GM19467 (cell line): ENCODE measurements around the gene CEMP1.

Experiments
- ATAC-seq: cut with Tn5 transposase; IDR thresholded peaks from one replicate; pipeline ENCODE4 v1.9.1; 2021; ENCODE audit warnings: mild to moderate bottlenecking, moderate library complexity; ENCODE audit not compliant: unreplicated experiment

The CEMP1 gene

DNA sequence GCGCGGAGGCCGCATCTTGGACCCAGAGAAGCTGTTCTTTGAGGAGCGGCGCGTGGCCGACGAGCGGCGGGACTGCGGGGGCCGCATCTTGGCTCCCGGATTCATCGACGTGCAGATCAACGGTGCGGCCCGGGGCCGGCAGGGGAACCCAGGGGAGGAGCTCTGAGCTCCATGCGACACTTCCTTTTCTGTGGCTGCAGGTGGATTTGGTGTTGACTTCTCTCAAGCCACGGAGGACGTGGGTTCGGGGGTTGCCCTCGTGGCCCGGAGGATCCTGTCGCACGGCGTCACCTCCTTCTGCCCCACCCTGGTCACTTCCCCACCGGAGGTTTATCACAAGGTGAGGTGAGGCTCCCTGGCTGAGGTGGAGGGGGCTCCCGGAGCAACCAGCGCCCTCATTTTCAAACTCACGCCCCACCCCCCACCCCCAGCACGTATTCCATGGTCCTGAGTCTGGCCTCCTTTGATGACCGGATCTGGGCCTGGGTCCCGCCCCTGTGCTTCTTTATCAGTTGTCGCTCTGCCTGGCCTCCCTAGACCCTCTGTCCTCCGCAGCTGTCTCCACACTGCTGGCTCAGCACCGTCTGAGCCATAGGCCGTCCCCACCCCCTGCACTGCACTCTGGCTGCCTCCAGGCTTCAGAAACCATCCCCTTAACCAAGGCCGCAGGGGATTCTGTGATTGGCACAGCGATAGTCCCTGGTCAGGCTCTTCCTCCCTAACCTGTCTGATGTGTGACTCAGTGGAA lies 10.2 kb downstream of the CEMP1 start:
- ATAC-seq: no peak

DNA sequence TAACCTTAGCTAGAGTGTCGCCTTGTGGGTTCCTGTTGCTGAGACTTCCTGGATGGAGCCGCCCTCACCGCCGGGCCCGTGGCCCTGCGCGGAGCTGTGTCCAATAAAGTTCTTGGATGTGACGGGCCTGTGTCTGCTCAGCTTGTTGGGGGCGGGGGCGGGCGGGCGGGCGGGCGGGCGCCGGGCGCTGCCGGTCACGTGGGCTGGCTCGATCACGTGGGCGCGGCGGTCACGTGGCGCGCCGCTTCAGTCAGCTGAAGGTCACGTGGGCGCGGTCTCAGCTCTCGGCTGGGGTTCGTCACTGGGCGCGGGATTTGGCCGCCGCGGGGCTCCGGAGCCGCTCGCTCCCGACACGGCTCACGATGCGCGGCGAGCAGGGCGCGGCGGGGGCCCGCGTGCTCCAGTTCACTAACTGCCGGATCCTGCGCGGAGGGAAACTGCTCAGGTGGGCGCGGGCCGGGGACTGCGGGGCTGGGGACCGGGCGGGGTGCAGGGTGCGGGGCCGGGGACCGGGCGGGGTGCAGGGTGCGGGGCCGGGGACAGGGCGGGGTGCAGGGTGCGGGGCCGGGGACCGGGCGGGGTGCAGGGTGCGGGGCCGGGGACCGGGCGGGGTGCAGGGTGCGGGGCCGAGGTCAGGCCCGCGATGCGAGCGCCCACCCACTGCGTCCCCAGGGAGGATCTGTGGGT lies 11.0 kb downstream of the CEMP1 start, which contains the start of gene AMDHD2:
AMDHD2 (plus strand) TSS at position 275 of the 687 bp plus-strand sequence; CDS start at position 363, 88 bp downstream.
- ATAC-seq: no peak

DNA sequence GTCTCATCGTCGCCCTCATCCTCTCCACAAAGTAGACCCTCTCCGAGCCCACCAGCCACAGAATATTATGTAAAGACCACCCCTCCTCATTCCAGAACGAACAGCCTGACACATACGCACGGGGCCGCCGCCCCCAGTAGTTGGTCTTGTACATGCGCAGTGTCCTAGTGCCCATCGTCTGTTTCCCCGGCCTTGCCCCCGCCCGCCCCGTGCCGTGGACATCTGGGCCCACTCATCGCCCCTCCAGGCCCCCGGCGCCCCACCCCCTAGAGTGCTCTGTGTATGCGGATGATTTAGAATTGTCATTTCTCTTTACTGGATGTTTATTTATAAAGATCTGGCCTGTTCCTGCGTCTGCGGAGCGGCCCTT lies 11.5 kb downstream of the CEMP1 start:
- no peak for ATAC-seq

DNA sequence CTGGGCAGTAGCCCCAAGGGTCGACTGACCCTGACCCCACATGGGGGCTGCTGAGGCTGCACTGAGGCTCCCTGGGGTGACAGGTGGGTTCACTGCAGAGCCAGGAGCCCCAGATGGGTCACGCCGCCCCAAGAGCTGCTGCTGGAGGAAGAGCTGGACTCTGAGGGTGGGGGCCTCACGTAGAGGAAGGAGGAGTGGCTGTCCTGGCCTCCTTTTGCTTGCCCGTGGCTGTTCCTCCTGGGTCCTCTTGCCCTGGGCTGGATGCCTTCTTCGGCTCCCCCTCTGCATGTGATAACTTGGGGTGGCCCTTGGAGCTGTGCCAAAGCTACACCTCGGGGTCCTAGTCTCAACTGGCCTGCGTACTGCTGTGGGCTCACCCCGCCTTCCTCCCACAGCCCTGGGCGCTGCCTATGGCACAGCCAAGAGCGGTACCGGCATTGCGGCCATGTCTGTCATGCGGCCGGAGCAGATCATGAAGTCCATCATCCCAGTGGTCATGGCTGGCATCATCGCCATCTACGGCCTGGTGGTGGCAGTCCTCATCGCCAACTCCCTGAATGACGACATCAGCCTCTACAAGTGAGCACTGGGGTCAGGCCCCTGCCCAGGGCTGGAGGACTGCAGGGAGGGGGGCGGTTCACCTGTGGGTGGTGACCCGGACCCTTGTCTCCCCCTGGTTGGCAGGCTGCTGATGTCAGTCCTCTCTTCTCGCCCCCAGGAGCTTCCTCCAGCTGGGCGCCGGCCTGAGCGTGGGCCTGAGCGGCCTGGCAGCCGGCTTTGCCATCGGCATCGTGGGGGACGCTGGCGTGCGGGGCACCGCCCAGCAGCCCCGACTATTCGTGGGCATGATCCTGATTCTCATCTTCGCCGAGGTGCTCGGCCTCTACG lies 12.1 kb downstream of the CEMP1 start:
- ATAC-seq: no peak

DNA sequence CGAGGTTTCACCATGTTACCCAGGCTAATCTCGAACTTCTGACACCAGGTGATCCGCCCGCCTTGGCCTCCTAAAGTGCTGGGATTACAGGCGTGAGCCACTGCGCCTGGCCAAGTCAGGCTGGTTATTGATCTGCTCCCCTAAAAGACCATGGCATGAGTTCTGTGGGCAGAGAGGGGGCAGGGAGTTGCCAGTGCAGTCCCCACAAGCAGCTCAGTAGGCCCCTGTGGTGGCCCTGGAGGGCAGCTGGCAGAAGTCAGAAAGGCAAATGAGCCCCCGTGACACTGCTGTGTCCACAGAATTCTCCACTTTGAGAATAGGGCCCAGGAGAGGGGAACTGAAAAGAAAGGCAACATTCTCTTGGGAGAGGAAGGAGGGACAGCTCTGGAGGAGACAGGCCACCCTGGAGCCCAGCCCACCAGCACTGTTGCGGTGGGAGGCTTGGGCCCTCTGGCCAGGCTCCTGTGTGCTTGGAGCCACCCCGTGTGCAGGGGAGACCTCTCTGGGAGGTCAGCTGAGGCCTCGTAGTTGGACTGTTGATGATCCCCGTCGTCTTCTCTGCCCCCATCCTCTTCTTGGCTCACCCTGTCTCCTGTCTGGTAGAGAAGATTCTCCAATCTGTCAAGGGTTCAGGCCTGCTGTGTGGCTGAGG lies 13.1 kb downstream of the CEMP1 start:
- ATAC-seq: no peak

DNA sequence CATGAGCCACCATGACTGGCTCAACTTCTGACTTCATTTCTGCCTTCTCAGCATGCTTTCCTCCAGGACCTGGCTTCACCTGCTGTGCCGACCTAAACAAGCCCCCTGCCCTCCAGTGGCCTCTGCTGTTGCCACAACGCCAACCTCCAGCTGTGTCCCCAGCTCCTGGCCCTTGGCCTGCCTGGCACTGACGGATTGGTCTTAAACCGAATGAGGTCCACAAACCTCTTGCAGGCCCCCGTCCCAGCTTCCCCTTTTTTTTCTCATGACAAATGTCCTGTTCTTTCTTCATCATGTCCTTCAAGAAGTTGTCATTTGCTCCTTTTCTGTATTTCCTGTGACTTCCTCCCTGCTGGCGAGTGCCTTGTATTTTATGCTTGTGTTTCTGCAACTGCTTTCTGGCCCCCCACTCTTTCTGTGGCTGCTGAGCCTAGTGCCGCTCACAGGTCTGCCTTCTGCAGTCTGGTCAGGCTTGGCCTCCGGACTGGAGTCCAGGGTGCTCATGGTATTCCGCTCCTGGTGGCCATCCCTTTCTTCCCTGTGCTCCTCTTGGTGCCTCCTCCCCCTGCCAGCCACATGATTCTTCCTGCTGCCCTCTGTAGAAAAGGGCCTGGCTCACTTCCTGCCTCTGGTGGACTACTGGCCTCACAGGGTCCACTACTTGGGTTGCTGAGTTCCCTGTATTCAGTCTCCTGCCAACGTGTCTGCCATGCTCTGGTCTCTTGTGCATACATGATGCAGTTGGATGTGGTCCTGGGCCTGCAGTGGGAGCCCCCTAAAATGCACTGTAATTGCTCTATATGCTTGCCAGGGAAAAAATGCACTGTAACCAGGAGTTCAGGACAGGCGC lies 14.6 kb downstream of the CEMP1 start:
- no peak for ATAC-seq

DNA sequence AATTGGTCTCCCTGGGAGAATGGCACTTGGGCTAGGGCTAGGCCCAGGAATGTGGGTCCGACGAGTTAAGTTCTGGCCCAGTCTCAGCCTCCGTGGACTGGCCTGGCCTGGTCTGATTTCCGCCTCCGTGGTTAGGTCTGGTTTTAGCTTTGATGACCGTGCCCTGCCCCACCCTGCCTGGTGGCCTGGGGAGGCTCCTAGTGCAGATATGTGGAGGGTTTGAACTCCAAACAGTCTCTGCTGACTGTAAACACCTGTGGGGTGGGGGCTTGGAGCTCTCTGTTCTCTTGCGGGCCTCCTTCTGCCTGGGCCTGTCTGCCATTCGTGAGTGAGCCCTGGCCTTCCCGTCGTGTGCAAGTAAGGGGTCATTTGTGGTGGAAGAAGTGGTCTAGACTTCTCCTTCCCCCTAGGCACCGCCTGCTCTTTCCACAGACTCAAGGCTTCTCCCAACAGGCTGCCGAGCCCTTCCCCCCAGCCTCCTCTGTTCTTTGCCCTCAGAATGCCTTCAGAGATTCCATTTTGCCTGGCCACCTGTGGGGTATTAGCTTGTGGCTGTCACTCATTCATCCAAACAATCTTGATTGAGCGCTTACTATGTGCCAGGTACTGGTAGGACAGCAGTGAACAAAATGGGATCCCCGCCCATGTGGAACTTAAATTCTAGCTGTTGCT lies 15.9 kb downstream of the CEMP1 start:
- ATAC-seq: no peak

DNA sequence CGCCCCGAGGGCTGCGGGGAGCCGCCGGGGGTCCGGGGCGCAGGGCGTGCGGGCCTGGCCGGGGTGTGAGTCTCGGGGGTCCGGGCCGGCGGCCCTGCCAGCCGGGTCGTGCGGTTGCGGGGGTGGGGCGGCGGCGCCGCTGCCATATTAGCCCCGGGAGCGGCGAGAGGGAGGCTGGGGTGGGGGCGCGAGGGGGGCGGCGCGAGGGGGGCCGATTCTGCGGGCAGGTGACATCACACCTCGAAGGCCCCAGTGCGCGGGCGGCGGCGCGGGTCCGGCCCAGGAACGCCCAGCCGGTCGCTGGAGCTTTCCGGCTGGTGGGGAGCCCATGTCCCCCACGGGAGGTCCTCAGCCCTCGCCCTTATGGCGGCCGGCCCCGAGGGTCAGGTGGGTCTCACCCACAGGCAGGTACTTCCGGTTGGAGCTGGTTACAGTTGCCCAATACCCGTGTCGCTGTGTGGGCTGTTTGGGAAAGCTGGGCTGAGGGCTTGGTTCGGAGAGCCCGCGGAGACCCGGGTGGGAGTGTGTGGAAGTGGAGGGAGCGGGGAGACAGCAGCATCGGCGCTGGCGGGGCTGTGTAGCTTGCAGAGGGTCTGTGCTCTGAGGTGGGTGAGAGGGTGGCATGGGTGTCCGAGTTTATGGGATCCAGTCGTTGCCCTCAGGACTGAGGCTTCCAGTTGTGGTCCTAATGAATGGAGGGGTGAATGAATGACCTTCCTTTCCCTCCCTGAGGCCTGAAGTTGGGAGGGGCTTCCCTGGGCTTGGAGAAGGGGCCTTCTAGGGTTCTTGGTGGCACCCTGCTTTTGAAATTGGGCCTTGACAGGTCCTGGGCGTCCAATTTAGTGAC lies 16.7 kb downstream of the CEMP1 start:
- no peak for ATAC-seq

DNA sequence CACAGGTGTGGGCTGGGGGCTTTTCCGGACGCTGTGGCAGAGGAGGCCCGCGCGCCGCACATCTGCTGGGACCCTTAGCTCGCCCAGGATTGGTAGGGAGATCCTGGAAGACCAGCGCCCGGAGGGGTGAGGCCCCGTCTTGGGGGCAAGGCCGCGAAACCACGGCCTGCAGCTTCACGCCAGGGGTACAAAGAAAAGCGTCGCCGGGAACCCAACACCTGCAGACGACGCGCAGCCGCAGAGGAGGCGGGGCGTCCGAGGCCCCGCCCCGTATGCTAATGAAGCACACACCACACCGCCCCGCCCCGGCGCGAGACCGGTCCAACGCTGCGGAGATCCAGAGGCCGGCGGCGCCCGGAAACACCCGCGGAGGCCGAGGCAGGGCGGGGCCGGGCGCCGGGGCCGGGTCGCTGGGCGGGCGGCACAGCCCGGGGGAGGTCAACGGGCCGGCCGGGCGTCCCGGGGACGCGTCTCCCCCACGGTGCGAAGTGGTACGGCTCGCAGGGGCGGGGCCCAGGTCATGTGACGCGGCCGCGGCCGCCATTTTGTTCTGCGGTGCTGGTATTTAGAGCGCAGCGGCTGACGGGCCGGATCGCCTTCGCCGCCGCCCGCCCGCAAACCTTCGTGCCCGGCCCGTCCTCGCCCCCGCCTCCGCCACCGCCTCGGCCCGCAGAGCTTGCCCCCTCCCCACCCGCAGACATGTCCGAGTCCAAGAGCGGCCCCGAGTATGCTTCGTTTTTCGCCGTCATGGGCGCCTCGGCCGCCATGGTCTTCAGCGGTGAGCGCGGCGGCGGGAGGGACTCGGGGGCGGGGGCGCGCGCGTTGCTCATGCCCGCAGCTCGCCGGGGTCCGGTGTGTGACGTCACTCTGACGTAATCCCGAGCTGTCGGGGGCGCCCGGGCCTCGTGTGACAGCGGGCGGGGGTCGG lies 17.5 kb downstream of the CEMP1 start, which contains the start of gene ATP6V0C:
ATP6V0C (plus strand) TSS at position 548 of the 928 bp plus-strand sequence; CDS start at position 700, 152 bp downstream.
- peak; percentile 60 for ATAC-seq

DNA sequence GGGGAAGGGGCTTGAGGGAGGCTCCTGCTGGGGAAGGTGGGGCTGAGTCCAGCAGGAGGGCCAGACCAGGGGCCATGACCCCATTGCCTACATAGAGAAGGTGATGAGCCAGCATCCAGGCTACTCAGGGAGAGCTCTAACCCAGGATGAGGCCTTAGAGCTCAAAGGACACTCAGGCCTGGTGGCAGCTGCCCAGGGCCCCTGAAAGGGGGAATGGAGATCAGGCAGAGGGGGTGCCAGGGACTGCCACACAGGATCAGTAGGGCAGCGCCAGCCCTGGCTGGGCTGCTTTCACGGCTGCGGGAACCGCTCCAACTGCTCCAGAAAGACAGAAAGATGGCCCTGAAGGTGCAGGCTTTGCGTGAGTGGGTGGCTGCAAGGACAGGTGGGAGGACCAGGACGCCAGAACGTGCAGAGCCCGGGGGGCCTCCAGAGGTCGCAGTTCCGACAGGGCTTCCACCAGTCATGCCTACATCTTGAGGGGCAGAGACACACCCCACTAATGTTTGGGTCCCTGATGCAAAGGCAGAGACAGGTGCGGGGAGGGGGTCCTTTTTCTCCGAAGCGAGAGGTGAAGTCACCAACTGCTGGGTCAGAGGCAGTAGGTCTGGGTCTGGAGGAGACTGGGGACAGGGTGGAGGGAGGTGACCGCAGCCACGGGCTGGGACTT lies 18.3 kb downstream of the CEMP1 start:
- ATAC-seq: no peak

DNA sequence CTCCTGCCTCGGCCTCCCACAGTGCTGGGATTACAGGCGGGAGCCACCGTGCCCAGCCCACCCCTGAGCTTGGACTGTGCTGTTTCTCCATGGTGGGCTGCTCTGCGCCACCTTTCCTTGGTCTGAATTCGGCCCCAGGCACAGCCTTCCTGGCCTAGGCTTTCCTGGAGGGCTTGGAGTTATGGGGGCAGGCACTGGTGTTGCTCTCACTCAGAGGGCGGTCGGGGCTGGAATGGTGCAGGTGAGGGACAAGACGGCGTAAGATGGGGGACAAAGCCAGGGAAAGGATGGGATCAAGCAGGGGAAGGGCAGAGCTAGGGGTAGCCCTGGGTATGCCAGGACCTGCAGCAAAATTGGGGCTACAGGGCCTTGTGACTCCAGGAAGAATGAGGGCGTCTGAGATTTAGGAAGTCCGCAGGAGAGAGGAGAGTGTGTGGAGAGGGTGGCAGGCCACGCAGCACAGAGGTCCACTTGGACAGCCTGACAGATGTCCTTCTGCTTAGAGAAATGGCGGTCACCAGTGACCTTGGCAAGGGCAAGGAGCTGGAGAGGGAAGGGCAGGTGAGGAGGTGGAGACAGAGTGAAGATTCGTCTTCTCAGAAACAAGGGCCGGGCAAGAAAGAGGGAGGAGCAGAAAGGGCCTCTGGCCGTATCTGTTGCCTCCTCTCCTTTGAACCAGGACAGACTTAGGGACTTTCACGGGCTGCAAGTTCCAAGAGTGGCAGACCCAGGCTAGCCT lies 19.0 kb downstream of the CEMP1 start:
- ATAC-seq: no peak

DNA sequence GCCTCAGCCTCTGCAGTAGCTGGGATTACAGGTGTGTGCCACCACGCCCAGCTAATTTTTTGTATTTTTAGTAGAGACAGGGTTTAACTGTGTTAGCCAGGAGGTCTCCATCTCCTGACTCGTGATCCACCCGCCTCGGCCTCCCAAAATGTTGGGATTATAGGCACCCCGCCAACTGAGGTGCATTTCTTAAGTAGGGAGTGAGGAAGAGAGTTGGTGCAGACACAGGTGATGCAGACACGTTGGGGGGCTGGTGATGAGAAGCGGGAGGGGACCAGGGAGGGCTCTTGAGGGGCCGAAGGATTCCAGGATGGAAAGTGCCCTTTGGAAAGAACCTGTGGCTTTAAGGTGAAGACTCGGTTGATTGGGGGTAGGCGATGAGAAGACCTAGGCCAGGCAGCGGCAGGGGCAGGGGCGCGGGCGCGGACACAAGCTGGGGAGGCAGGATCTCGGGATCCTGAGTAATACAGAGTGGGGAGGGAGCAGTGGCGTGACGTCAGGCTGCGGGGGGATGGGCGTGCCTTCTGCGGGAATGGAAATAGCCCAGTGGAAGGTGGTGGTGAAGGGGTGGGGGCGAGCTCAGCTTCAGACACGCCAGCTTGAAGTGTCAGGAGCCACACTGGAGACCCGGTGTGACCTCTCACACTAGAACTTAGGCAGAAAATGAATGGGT lies 19.9 kb downstream of the CEMP1 start:
- no peak for ATAC-seq

DNA sequence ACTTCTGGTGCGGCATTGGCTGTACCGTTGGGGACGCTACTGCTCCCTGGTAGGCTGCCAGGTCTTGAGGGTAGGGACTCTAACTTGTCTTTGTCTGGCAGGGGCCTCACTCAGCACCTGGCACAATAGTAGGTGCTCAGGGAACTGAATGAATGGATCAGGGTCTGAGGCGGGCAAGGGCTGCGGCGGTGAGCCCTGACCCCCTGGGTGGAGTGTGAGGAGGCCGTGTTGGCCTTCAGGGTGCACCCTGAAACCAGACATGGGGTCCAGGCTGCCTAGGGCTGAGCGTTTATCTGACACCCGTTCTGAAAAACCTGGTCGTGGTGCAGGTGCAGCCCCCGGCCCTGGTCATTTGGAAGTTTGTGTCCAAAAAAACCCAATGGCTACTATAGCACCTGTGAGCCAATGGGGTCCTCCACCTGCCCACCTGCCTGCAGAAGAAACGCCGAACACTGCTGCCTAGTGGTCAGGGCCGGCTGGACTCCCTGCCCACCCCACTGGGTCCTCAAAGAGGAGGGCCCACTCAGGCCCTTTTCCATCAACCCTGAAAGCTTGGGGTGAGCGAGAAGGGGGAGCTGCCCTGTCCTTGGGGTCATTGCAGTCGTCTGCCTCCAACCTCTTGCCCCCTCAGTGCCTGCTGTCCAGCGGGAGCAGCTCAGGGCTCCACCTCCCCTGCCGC lies 22.3 kb downstream of the CEMP1 start:
- ATAC-seq: no peak

DNA sequence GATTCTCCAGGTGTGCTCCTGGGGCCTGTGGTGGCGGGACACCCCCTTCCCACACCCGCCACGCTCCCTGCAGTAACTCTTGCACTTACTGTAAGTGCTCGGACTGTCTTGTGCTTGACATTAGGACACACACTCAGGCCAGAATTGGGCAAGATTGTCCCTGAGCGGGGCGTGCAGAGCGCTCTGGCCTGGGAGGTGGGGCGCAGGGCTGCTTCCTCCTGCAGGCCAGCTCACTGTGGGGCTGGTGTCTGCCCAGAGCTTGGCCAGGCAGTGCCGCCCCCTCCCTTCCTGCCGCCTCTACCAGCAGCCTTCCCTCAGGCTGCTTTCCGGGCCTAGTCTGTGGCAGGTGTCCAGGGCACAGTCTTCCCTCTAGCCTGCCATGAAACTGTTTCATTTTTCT lies 23.5 kb downstream of the CEMP1 start:
- peak; percentile 6 for ATAC-seq

DNA sequence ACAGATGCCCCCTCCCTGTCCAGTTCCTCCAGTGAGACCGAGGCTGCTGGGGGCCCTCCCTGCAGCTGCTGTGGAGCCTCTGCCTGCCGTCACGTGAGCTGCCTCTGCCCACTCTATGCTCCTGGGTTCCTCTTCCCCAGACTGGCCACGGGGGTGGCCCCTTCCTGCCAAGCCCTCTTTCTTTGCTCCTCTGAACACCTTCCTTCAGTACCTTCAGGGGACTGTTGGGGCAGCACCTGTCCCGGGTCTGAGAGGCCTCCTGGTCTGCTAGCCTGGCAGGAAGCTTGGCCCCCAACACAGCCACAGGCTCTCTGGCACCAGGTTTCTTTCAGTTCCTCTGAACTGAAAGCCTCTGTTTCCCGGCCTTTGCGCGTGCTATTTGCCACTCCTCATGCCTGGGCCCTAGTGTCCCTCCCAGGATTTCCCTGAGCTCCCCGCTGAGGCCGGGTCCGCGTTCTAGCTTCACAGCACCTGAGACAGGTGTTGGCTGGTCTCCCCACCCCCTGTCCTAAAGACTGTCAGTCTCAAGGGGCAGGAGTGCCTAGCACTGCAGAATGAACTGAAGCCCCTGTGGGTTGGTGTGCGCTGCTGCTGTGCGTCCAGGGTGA lies 24.1 kb downstream of the CEMP1 start:
- peak; percentile 49 for ATAC-seq
